CD14-positive monocyte (primary cell): ENCODE data around the gene BCL2L2. TPM values are rescaled to one million over a fixed set of nuclear protein-coding genes. Genes with fewer than 3 reads are reported as not detected.
A peak's percentile ranks its signal among the peaks of the same experiment; 100 is the strongest.

Experiments
- DNase-seq, 3 donors: peaks; one replicate each; pipeline ENCODE4 v3.0.0-alpha.2; 2011 to 2022
- H2AFZ ChIP-seq: 2 replicates; pipeline ENCODE4 v1.6.0; 2012; ENCODE audit warnings: mild to moderate bottlenecking, low read depth, low read length, inconsistent platforms; ENCODE audit not compliant: insufficient read depth, poor library complexity, severe bottlenecking
- H3K27ac ChIP-seq, 2 donors: 1 replicate in 1 of 2; 2 replicates in 1 of 2; pipeline ENCODE4 v1.5.1; 2012 to 2013; ENCODE audit warnings: low read length in 2 of 2, control low read depth in 1 of 2, inconsistent platforms in 1 of 2, low read depth in 1 of 2, mild to moderate bottlenecking in 1 of 2
- H3K27me3 ChIP-seq, 2 donors: one replicate each; pipeline versions ENCODE4 v1.6.0 to v1.6.1; 2011 to 2013; ENCODE audit warnings: low read length in 2 of 2; ENCODE audit not compliant: control insufficient read depth in 2 of 2, insufficient read depth in 2 of 2
- H3K36me3 ChIP-seq, 2 donors: replicated peaks in 1 of 2; 1 replicate in 1 of 2; 2 replicates in 1 of 2; pipeline versions ENCODE4 v1.5.1 to v1.6.1; 2012 to 2013; ENCODE audit warnings: low read length in 2 of 2, control low read depth in 1 of 2, inconsistent platforms in 1 of 2, mild to moderate bottlenecking in 1 of 2; ENCODE audit not compliant: insufficient read depth in 2 of 2, control insufficient read depth in 1 of 2
- H3K4me1 ChIP-seq, 2 donors: 1 replicate in 1 of 2; 2 replicates in 1 of 2; pipeline versions ENCODE4 v1.5.1 to v1.6.1; 2012 to 2013; ENCODE audit warnings: low read length in 2 of 2, control low read depth in 1 of 2, inconsistent platforms in 1 of 2, mild to moderate bottlenecking in 1 of 2, moderate library complexity in 1 of 2; ENCODE audit not compliant: insufficient read depth in 2 of 2, control insufficient read depth in 1 of 2
- H3K4me2 ChIP-seq: replicated peaks from 2 replicates; pipeline ENCODE3; 2012; ENCODE audit warnings: low read length, moderate library complexity, mild to moderate bottlenecking; ENCODE audit not compliant: poor library complexity, severe bottlenecking; ENCODE audit errors: extremely low read depth
- H3K4me3 ChIP-seq, 3 experiments: fragments of 200-600 bp in 1 of 3; sonication (generic) in 1 of 3; replicated peaks in 1 of 3; 1 replicate in 2 of 3; 2 replicates in 1 of 3; pipeline ENCODE4 v1.5.1; 2011 to 2013; ENCODE audit warnings: low read length in 3 of 3, mild to moderate bottlenecking in 3 of 3, control low read depth in 2 of 3, low read depth in 2 of 3, inconsistent platforms in 1 of 3, moderate library complexity in 1 of 3
- H3K79me2 ChIP-seq: 2 replicates; pipeline ENCODE4 v1.6.0; 2012; ENCODE audit warnings: mild to moderate bottlenecking, control low read depth, inconsistent platforms, low read length, moderate library complexity; ENCODE audit not compliant: insufficient read depth
- H3K9ac ChIP-seq: 2 replicates; pipeline ENCODE4 v1.6.0; 2017; ENCODE audit warnings: low read length, mild to moderate bottlenecking; ENCODE audit not compliant: insufficient read depth, poor library complexity, severe bottlenecking
- H3K9me3 ChIP-seq, 2 donors: replicated peaks in 1 of 2; 1 replicate in 1 of 2; 2 replicates in 1 of 2; pipeline versions ENCODE4 v1.5.1 to v1.6.1; 2012 to 2013; ENCODE audit warnings: low read length in 2 of 2, control low read depth in 1 of 2; ENCODE audit not compliant: control insufficient read depth in 1 of 2, insufficient read depth in 1 of 2
- H4K20me1 ChIP-seq: 2 replicates; pipeline ENCODE4 v1.6.0; 2012; ENCODE audit warnings: mild to moderate bottlenecking, low read length, control low read depth, moderate library complexity; ENCODE audit not compliant: insufficient read depth
- H3K27ac Mint-ChIP-seq, 7 donors: one replicate each; pipeline ENCODE4 v1.8.0; 2020; ENCODE audit warnings: mild to moderate bottlenecking in 7 of 7, mixed read lengths in 7 of 7, moderate library complexity in 6 of 7, inconsistent platforms in 2 of 7
- H3K27me3 Mint-ChIP-seq, 3 donors: one replicate each; pipeline ENCODE4 v1.8.0; 2021 to 2022; ENCODE audit warnings: low read depth in 3 of 3, mild to moderate bottlenecking in 3 of 3, mixed read lengths in 3 of 3, moderate library complexity in 3 of 3, inconsistent platforms in 1 of 3
- H3K36me3 Mint-ChIP-seq, 2 donors: one replicate each; pipeline ENCODE4 v1.8.0; 2020; ENCODE audit warnings: mixed read lengths in 2 of 2, inconsistent platforms in 1 of 2, mild to moderate bottlenecking in 1 of 2
- H3K4me1 Mint-ChIP-seq: one replicate; pipeline ENCODE4 v1.8.0; 2020; ENCODE audit warnings: mild to moderate bottlenecking, mixed read lengths
- H3K4me3 Mint-ChIP-seq, 2 donors: one replicate each; pipeline ENCODE4 v1.8.0; 2020; ENCODE audit warnings: mild to moderate bottlenecking in 2 of 2, mixed read lengths in 2 of 2, moderate library complexity in 1 of 2
- H3K9me3 Mint-ChIP-seq, 7 donors: one replicate each; pipeline ENCODE4 v1.8.0; 2020 to 2022; ENCODE audit warnings: mixed read lengths in 7 of 7, mild to moderate bottlenecking in 6 of 7, moderate library complexity in 6 of 7, inconsistent platforms in 2 of 7
- CTCF ChIP-seq: fragments of 200-600 bp; IDR thresholded peaks from one replicate; pipeline ENCODE4 v1.8.0; 2022; ENCODE audit warnings: antibody characterized with exemption, mild to moderate bottlenecking
- WGBS: methylation state at CpG from one replicate; pipeline ENCODE4 v1.1.5; 2013; ENCODE audit warnings: missing lambda C conversion rate; ENCODE audit not compliant: insufficient coverage; 5-methylcytosine and 5-hydroxymethylcytosine counted together
- intact Hi-C, 2 donors: fragments of 100-400 bp; cut with micrococcal nuclease; formaldehyde crosslinking; loops; one replicate each; pipeline versions ENCODE4 v1.15.0 to v1.15.1; 2023
- polyA plus RNA-seq, 3 donors: library from polyadenylated mRNA; depleted of rRNA in 1 of 3; unstranded in 2 of 3; stranded (reverse) in 1 of 3; fragments of 300-500 nt in 2 of 3; fragments of >200 nt in 1 of 3; fragmentation: Illumina TruSeq in 2 of 3; gene quantifications; 1 replicate in 2 of 3; 2 replicates in 1 of 3; pipeline ENCODE4 v1.2.3, GENCODE V29; 2012 to 2021

Gene BCL2L2
- polyA plus RNA-seq, 3 donors: 0.90 to 23.7 (median 1.4) TPM

- H3K27ac Mint-ChIP-seq: no peak overlapping the region
- peaks cover 2 to 16% (median 6%) of the 10 kb centered on the region in 7 donors for H3K9me3 Mint-ChIP-seq
- H3K27me3 ChIP-seq: peaks cover 40 to 42% of the 10 kb centered on the region in 2 donors
- intact Hi-C loops: no loop called here
- no peak for DNase-seq
- no peak overlapping the region for H3K27ac ChIP-seq
- no peak overlapping the region for H2AFZ ChIP-seq
- peaks cover 0 to 30% of the 10 kb centered on the region in 2 donors for H3K9me3 ChIP-seq
- H3K4me2 ChIP-seq: no peak overlapping the region
- no peak overlapping the region for H3K4me3 ChIP-seq
- H4K20me1 ChIP-seq: no peaks in the 10 kb centered on the region
- no peaks in the 10 kb centered on the region for H3K79me2 ChIP-seq
- 93% methylated on average over 4 of the region's 8 CpGs for WGBS
- H3K36me3 ChIP-seq: no peaks in the 10 kb centered on the region
- no peak overlapping the region for H3K9ac ChIP-seq
- H3K4me1 Mint-ChIP-seq: peaks cover 9% of the 10 kb centered on the region
- peaks cover 43 to 52% (median 43%) of the 10 kb centered on the region in 3 donors for H3K27me3 Mint-ChIP-seq
- peaks cover 4 to 12% of the 10 kb centered on the region in 2 donors for H3K4me1 ChIP-seq
- no peak overlapping the region for H3K4me3 Mint-ChIP-seq
- H3K36me3 Mint-ChIP-seq: peaks cover 0 to 9% of the 10 kb centered on the region in 2 donors
- no peak for TF ChIP-seq CTCF
These were observed 42.7 kb downstream of the BCL2L2 start for GRCh38 chr14:23349156-23349845.

- H3K27ac ChIP-seq: no peak overlapping the region
- peak overlapping the region in 1 of 3 experiments; percentile 51 for H3K4me3 ChIP-seq
- H4K20me1 ChIP-seq: no peaks in the 10 kb centered on the region
- TF ChIP-seq CTCF: no peak
- Mint-ChIP-seq H3K27ac (no peak overlapping the region), H3K4me1 (peaks cover 9% of the 10 kb centered on the region), H3K9me3 (peaks cover 2 to 16% (median 6%) of the 10 kb centered on the region in 7 donors), H3K36me3 (peaks cover 0 to 9% of the 10 kb centered on the region in 2 donors), H3K4me3 (peak overlapping the region; percentile 48 to 68), H3K27me3 (peaks cover 51 to 65% (median 53%) of the 10 kb centered on the region in 3 donors)
- no peaks in the 10 kb centered on the region for H3K79me2 ChIP-seq
- H3K4me1 ChIP-seq: peaks cover 4 to 12% of the 10 kb centered on the region in 2 donors
- H3K27me3 ChIP-seq: peaks cover 42 to 57% of the 10 kb centered on the region in 2 donors
- intact Hi-C loops: no loop called here
- H3K4me2 ChIP-seq: peak overlapping the region; percentile 60
- 21% methylated on average over 51 of the region's 61 CpGs for WGBS
- peaks cover 0 to 30% of the 10 kb centered on the region in 2 donors for H3K9me3 ChIP-seq
- peak overlapping the region; percentile 4 for H3K9ac ChIP-seq
- H3K36me3 ChIP-seq: no peaks in the 10 kb centered on the region
- no peak for DNase-seq
- peak overlapping the region; percentile 41 for H2AFZ ChIP-seq
These were observed 45.3 kb downstream of the BCL2L2 start for GRCh38 chr14:23351681-23352505.
